Gastroesophageal sphincter (tissue), 3 donors: ENCODE measurements around the gene SUN1.

Experiments
- CTCF ChIP-seq, 4 experiments: fragments of 200-600 bp in 2 of 4; fragments of 450-650 bp in 2 of 4; sonication (generic) in 1 of 4; IDR thresholded peaks; one replicate each; pipeline ENCODE4 v1.5.1; 2017 to 2019; ENCODE audit warnings: antibody characterized with exemption in 4 of 4, mild to moderate bottlenecking in 2 of 4, moderate library complexity in 2 of 4
- EP300 ChIP-seq: sonication (generic); formaldehyde crosslinking; IDR thresholded peaks from one replicate; pipeline ENCODE4 v1.6.1; 2017; ENCODE audit warnings: antibody characterized with exemption, mild to moderate bottlenecking
- POLR2A ChIP-seq, 2 donors: fragments of 450-650 bp; IDR thresholded peaks; one replicate each; pipeline ENCODE4 v1.6.1; 2017; ENCODE audit warnings: antibody characterized with exemption in 2 of 2, mild to moderate bottlenecking in 2 of 2, moderate library complexity in 1 of 2
- POLR2AphosphoS5 ChIP-seq: sonication (generic); formaldehyde crosslinking; IDR thresholded peaks from one replicate; pipeline ENCODE4 v1.6.1; 2017; ENCODE audit warnings: antibody characterized with exemption

- TF ChIP-seq POLR2AphosphoS5 (no peak), CTCF (IDR thresholded peaks at IDR 0.05) (no peak), POLR2A (IDR thresholded peaks at IDR 0.05) (no peak), EP300 (no peak)
Measured at GRCh38 chr7:881441-882234, 49.4 kb downstream of the SUN1 start.
